SK-N-SH (cell line): ENCODE data around the gene IFI27L1.

Experiments used
- EZH2phosphoT487 ChIP-seq: fragments of 200-600 bp; sonication (generic); IDR thresholded peaks from 2 replicates; pipeline ENCODE4 v1.6.1; 2017; ENCODE audit warnings: low read depth, mixed run types, mild to moderate bottlenecking, antibody characterized with exemption, moderate library complexity, borderline replicate concordance
- GABPA ChIP-seq: IDR thresholded peaks from 2 replicates; pipeline ENCODE4 v1.4.0; 2012; ENCODE audit warnings: low read depth, mild to moderate bottlenecking
- JUND ChIP-seq: IDR thresholded peaks from 2 replicates; pipeline ENCODE4 v1.4.0; 2012
- MXI1 ChIP-seq: IDR thresholded peaks from 2 replicates; pipeline ENCODE4 v1.6.1; 2012; ENCODE audit warnings: mild to moderate bottlenecking, low read depth, low read length, improper control_type of control experiment
- POLR2AphosphoS5 ChIP-seq: IDR thresholded peaks from 2 replicates; pipeline ENCODE4 v1.6.1; 2012; ENCODE audit warnings: low read depth, low read length
- RAD21 ChIP-seq: IDR thresholded peaks from 2 replicates; pipeline ENCODE4 v1.6.1; 2012; ENCODE audit warnings: mild to moderate bottlenecking, low read length
- RFX5 ChIP-seq: IDR thresholded peaks from 2 replicates; pipeline ENCODE4 v1.6.1; 2012; ENCODE audit warnings: mild to moderate bottlenecking, improper control_type of control experiment, low read length
- SIN3A ChIP-seq: IDR thresholded peaks from 2 replicates; pipeline ENCODE4 v1.6.1; 2012; ENCODE audit warnings: low read depth, mild to moderate bottlenecking, low read length, moderate library complexity, borderline replicate concordance
- SMC3 ChIP-seq: IDR thresholded peaks from 2 replicates; pipeline ENCODE4 v1.6.1; 2012; ENCODE audit warnings: low read depth, low read length, improper control_type of control experiment
- TAF1 ChIP-seq: IDR thresholded peaks from 2 replicates; pipeline ENCODE4 v1.6.1; 2012; ENCODE audit warnings: low read depth, mild to moderate bottlenecking, low read length, moderate library complexity, borderline replicate concordance
- USF1 ChIP-seq: IDR thresholded peaks from 2 replicates; pipeline ENCODE4 v1.4.0; 2012; ENCODE audit warnings: low read depth, borderline replicate concordance
- TF ChIP-seq, protein P1 (sequence below): fragments of 200-600 bp; sonication (generic); IDR thresholded peaks from 2 replicates; pipeline ENCODE4 v1.6.1; 2017; ENCODE audit warnings: antibody characterized with exemption, mild to moderate bottlenecking, moderate library complexity
- TF ChIP-seq, protein P2 (sequence below): IDR thresholded peaks from 2 replicates; pipeline ENCODE4 v1.4.0; 2012; ENCODE audit warnings: low read depth, borderline replicate concordance

GRCh38 chr14:94052199-94052598 lies 28.9 kb upstream of the IFI27L1 start:
- TF ChIP-seq SIN3A (no peak), JUND (no peak), GABPA (no peak), RFX5 (no peak), MXI1 (no peak), SMC3 (no peak), EZH2phosphoT487 (no peak), RAD21 (no peak), USF1 (no peak), TAF1 (no peak), POLR2AphosphoS5 (no peak)
- TF ChIP-seq, protein P1, sequence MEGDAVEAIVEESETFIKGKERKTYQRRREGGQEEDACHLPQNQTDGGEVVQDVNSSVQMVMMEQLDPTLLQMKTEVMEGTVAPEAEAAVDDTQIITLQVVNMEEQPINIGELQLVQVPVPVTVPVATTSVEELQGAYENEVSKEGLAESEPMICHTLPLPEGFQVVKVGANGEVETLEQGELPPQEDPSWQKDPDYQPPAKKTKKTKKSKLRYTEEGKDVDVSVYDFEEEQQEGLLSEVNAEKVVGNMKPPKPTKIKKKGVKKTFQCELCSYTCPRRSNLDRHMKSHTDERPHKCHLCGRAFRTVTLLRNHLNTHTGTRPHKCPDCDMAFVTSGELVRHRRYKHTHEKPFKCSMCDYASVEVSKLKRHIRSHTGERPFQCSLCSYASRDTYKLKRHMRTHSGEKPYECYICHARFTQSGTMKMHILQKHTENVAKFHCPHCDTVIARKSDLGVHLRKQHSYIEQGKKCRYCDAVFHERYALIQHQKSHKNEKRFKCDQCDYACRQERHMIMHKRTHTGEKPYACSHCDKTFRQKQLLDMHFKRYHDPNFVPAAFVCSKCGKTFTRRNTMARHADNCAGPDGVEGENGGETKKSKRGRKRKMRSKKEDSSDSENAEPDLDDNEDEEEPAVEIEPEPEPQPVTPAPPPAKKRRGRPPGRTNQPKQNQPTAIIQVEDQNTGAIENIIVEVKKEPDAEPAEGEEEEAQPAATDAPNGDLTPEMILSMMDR = no peak
- TF ChIP-seq, protein P2, sequence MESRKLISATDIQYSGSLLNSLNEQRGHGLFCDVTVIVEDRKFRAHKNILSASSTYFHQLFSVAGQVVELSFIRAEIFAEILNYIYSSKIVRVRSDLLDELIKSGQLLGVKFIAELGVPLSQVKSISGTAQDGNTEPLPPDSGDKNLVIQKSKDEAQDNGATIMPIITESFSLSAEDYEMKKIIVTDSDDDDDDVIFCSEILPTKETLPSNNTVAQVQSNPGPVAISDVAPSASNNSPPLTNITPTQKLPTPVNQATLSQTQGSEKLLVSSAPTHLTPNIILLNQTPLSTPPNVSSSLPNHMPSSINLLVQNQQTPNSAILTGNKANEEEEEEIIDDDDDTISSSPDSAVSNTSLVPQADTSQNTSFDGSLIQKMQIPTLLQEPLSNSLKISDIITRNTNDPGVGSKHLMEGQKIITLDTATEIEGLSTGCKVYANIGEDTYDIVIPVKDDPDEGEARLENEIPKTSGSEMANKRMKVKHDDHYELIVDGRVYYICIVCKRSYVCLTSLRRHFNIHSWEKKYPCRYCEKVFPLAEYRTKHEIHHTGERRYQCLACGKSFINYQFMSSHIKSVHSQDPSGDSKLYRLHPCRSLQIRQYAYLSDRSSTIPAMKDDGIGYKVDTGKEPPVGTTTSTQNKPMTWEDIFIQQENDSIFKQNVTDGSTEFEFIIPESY = no peak
